T47D (cell line): ENCODE results near the gene GRAP2.

ENCODE experiments used
- DNase-seq, 2 experiments: peaks; one replicate each; pipeline versions ENCODE4 v3.0.0 to v3.0.0-alpha.2; 2011 to 2012; ENCODE audit warnings: low read depth in 1 of 2, low spot score in 1 of 2
- JUND ChIP-seq: IDR thresholded peaks from 2 replicates; pipeline ENCODE4 v1.6.1; 2012; ENCODE audit warnings: low read depth
- in situ Hi-C: cut with HindIII; loops from 2 replicates; pipeline ENCODE4 v1.10.0; 2016; ENCODE audit warnings: low sequenced_read_pairs, low pct_unique_long_range_greater_than_20kb

The GRAP2 gene

DNA sequence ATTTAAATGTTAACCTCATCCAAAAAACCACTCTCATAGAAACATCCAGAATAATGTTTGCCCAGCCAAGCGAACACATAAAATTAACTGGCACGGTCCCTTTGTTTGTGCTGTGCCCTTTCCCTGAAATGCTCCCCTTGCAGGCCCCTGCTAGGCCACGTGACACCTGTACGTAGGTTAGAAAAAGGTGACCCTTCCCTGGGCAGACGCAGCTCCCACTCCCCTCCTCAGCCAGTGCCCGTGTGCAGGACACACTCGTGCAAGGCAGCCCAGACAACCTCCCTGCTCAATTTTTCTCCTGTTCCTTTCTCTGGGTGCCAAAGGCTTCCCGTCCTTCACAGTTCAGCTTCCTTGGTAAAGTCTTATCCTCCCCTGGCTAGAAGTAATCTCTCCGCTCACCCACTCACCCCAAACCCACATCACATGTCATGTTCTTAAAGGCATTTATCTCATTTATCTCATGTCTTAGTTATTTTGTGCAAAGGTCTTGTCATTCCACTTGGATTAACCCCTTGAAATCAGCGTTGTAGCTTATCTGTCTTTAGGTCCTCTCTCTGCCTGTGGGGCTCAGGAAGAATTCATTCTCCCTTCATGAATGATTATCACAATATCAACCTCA lies 114.6 kb downstream of the GRAP2 start:
- in situ Hi-C loops = no loop called here
- TF ChIP-seq JUND = no peak
- no peak for DNase-seq

DNA sequence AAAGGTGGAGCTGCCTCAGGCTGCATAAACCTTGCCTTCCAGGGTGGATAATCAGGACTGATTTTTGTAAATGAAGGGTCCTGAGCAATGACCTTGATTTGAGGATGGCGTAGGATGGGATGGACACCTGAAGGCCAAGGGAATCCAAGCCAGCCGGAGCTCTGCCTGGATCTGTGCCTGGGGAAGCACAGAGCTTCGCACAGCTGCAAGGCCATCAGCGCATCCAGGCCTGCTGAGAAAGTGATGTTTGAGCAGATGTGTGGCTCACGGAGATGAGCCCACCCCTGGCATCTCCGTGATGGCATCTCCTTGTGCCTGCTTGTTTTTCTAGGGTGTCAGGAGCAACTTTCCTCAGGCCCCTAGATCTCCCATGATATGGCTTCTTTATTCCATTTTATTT lies 117.2 kb downstream of the GRAP2 start:
- no peak for DNase-seq
- in situ Hi-C loops = no loop called here
- TF ChIP-seq JUND = no peak

DNA sequence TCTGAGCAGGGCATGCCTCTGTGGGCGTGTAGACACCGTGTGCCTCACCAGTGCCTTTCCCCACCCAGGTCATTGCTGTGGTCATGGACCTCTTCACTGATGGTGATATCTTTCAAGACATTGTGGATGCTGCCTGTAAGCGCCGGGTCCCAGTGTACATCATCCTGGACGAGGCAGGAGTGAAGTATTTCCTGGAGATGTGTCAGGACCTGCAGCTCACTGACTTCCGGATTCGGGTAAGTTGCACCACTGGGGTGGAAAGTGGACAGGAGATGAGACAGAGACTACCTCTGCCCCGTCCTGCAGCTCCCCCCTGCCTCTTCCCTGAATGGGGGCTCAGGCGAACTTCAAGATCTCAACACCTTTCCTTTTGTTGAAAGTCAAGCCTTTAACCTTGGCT lies 118.2 kb downstream of the GRAP2 start:
- in situ Hi-C loops = no loop called here
- no peak for TF ChIP-seq JUND
- no peak for DNase-seq

DNA sequence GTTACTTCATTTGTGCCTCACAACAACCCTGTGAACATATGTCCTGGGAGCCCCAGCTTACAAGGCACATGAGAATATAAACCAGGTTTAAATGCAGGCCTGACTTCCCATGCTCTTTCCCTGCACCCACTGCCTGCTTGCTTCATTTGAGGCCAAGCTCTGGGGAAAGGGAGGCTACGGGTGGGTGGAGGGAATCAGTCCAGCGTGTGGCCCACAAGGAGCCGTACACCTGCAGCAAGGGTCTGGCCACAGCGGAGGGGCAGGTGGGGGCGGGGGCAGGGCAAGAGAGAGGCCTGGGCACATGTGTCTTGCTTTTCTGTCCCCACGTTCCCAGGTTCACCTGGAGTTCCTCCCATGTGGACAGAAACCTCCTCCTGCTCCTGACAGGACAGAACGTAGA lies 120.1 kb downstream of the GRAP2 start:
- no peak for TF ChIP-seq JUND
- no peak for DNase-seq
- in situ Hi-C loops = no loop called here

DNA sequence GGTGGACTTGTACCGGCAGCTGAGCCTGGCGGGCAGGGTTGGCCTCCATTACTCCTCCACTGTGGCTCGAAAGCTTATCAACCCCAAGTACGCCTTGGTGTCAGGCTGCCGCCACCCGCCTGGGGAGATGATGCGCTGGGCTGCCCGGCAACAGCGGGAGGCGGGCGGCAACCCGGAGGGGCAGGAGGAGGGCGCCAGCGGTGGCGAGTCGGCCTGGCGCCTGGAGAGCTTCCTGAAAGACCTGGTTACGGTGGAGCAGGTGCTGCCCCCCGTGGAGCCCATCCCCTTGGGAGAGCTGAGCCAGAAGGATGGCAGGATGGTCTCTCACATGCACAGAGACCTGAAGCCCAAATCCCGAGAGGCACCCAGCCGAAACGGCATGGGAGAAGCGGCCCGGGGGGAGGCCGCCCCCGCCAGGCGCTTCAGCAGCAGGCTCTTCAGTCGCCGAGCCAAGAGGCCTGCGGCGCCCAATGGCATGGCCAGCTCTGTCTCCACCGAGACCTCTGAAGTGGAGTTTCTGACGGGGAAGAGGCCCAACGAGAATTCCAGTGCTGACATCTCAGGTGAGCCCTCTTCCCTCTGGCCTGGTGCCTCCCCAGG lies 120.6 kb downstream of the GRAP2 start:
- DNase-seq = no peak
- in situ Hi-C loops = no loop called here
- no peak for TF ChIP-seq JUND

DNA sequence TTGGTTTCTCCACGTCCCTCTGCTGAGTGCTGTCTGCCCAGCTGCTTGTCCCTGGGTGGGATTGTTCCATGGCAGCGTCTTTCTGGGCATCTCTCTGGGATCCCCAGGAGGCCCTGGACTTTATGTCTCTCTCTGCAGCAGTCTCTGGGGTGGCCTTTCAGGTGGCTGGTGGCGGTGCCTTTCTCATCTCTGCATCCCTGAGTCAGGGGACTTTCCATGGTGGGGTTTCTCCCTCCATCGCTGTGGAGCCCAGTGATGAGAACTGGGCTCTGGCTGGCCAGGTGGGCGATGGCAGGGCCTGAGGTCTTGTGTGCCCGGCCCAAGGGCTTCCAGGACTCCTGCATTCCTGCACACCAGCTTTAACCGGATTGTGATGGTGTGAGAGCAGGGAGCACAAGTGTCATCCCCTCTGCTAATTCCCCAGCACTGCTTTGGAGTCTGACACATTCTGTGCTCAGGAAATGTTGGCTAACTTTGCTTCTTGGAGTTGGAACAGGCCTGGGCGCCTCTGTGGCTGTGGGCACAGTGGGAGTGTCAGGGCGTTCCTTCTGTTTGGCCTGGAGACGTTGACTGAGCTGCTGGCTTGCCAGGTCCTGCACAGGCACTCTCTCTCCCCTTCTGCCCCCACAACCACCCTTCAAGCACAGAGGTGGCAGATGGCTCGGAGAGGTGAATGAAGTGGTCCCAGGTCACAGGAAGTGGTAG lies 121.8 kb downstream of the GRAP2 start:
- no peak for TF ChIP-seq JUND
- peak in 1 of 2 experiments; percentile 30 for DNase-seq
- in situ Hi-C loops = no loop called here
